HepG2 (cell line): ENCODE measurements around the gene TH. TPM values are rescaled to one million over a fixed set of nuclear protein-coding genes. Genes with fewer than 3 reads are reported as not detected.

ENCODE experiments used
- ATAC-seq: fragments of 200-7000 bp; cut with Tn5 transposase; 3 replicates; pipeline ENCODE4 v1.9.1; 2020; ENCODE audit warnings: mild to moderate bottlenecking, moderate library complexity
- BruUV-seq: library from RNA; stranded (reverse); fragments of 400-500 nt; replicated peaks from 2 replicates; lab custom pipeline; 2021; lab: Mats Ljungman, UMichigan
- CTCF ChIA-PET: fragments of 300-600 bp; formaldehyde crosslinking; extraction: SDS; loops from one replicate; lab custom pipeline; 2021; ENCODE audit warnings: low total read pairs, inconsistent platforms, low intra/inter-chr PET ratio; lab: Yijun Ruan, JAX
- POLR2A ChIA-PET: fragments of 350-600 bp; sonication (Branson Sonifier 250); formaldehyde crosslinking; loops from one replicate; lab custom pipeline; 2020; ENCODE audit warnings: antibody characterized with exemption, inconsistent platforms; lab: Yijun Ruan, JAX
- DNase-seq: peaks from one replicate; pipeline ENCODE4 v3.0.0-alpha.2; 2015; ENCODE audit warnings: low spot score
- FAIRE-seq: peaks from 3 replicates; lab custom pipeline; 2011; peaks lifted over from hg19 to GRCh38; lab: Jason Lieb, UNC
- H2AFZ ChIP-seq: one replicate; pipeline ENCODE4 v1.6.1; 2011; ENCODE audit warnings: low read length, inconsistent platforms
- H3K27ac ChIP-seq: fragments of 300-600 bp; 3 replicates; pipeline ENCODE4 v1.8.0; 2011; ENCODE audit warnings: mixed run types, mild to moderate bottlenecking, mixed read lengths, low read length, inconsistent platforms; ENCODE audit not compliant: insufficient read depth; ENCODE audit errors: extremely low read length
- H3K27me3 ChIP-seq, 2 experiments: fragments of 200-600 bp in 1 of 2; 2 replicates in 1 of 2; 3 replicates in 1 of 2; pipeline versions ENCODE4 v1.6.0 to v1.8.0; 2011; ENCODE audit warnings: low read length in 2 of 2, mild to moderate bottlenecking in 2 of 2, moderate library complexity in 2 of 2, inconsistent platforms in 1 of 2; ENCODE audit not compliant: insufficient read depth in 2 of 2, control insufficient read depth in 1 of 2
- H3K36me3 ChIP-seq, 2 experiments: fragments of 200-600 bp in 1 of 2; replicated peaks in 1 of 2; 2 replicates in 1 of 2; 3 replicates in 1 of 2; pipeline versions ENCODE4 v1.5.1 to v1.8.0; 2011; ENCODE audit warnings: low read length in 2 of 2, inconsistent platforms in 1 of 2; ENCODE audit not compliant: insufficient read depth in 2 of 2, control insufficient read depth in 1 of 2
- H3K4me1 ChIP-seq: 2 replicates; pipeline ENCODE4 v1.5.1; 2012; ENCODE audit warnings: low read length, inconsistent platforms; ENCODE audit not compliant: insufficient read depth
- H3K4me2 ChIP-seq: 2 replicates; pipeline ENCODE4 v1.6.0; 2011; ENCODE audit warnings: low read depth, low read length, inconsistent platforms
- H3K4me3 ChIP-seq, 3 experiments: fragments of 200-600 bp in 1 of 3; sonication (generic), shearing (Covaris generic) in 1 of 3; replicated peaks in 1 of 3; 2 replicates each; pipeline ENCODE4 v1.5.1; 2011 to 2016; ENCODE audit warnings: low read length in 3 of 3, inconsistent platforms in 2 of 3, low read depth in 2 of 3, mild to moderate bottlenecking in 2 of 3, control low read depth in 1 of 3, mixed read lengths in 1 of 3; ENCODE audit not compliant: insufficient read depth in 1 of 3
- H3K79me2 ChIP-seq: one replicate; pipeline ENCODE4 v1.6.1; 2011; ENCODE audit warnings: low read length, inconsistent platforms; ENCODE audit not compliant: insufficient read depth
- H3K9ac ChIP-seq: 2 replicates; pipeline ENCODE4 v1.6.0; 2011; ENCODE audit warnings: mild to moderate bottlenecking, low read depth, low read length, inconsistent platforms; ENCODE audit not compliant: insufficient read depth
- H3K9me3 ChIP-seq: 2 replicates; pipeline ENCODE4 v1.5.1; 2012; ENCODE audit warnings: mild to moderate bottlenecking, low read length
- H4K20me1 ChIP-seq: 2 replicates; pipeline ENCODE4 v1.6.0; 2011; ENCODE audit warnings: inconsistent platforms, mild to moderate bottlenecking, low read length, moderate library complexity; ENCODE audit not compliant: insufficient read depth
- EP300 ChIP-seq, 3 experiments: sonication (generic) in 1 of 3; formaldehyde crosslinking in 1 of 3; IDR thresholded peaks; 2 replicates each; pipeline versions ENCODE4 v1.5.1 to v1.6.1; 2011 to 2020; ENCODE audit warnings: low read depth in 2 of 3, low read length in 2 of 3, borderline replicate concordance in 1 of 3, improper control_type of control experiment in 1 of 3, mild to moderate bottlenecking in 1 of 3, missing genetic modification reagents in 1 of 3, moderate library complexity in 1 of 3
- GABPB1 ChIP-seq: IDR thresholded peaks from 2 replicates; pipeline ENCODE4 v1.6.1; 2016; ENCODE audit warnings: mild to moderate bottlenecking, missing genetic modification reagents, moderate library complexity, missing compliant biosample characterization
- GATA4 ChIP-seq: sonication (generic); IDR thresholded peaks from 2 replicates; pipeline ENCODE4 v1.6.1; 2016; ENCODE audit warnings: antibody characterized with exemption, low read depth, borderline replicate concordance
- MTF2 ChIP-seq: sonication (generic); formaldehyde crosslinking; IDR thresholded peaks from 2 replicates; pipeline ENCODE4 v1.5.0; 2020; ENCODE audit warnings: missing genetic modification reagents, borderline replicate concordance
- NCOA5 ChIP-seq: sonication (generic); formaldehyde crosslinking; IDR thresholded peaks from 2 replicates; pipeline ENCODE4 v1.4.0; 2020; ENCODE audit warnings: missing genetic modification reagents
- NR1H2 ChIP-seq: sonication (generic); formaldehyde crosslinking; IDR thresholded peaks from 2 replicates; pipeline ENCODE4 v1.8.1; 2022; ENCODE audit warnings: low read depth, missing genetic modification reagents, borderline replicate concordance
- RXRB ChIP-seq: IDR thresholded peaks from 2 replicates; pipeline ENCODE4 v1.6.1; 2016; ENCODE audit warnings: borderline replicate concordance, missing genetic modification reagents, missing compliant biosample characterization
- SAFB2 ChIP-seq: sonication (generic); formaldehyde crosslinking; IDR thresholded peaks from 2 replicates; pipeline ENCODE4 v1.5.1; 2020; ENCODE audit warnings: missing genetic modification reagents, low read depth, mild to moderate bottlenecking, borderline replicate concordance
- SOX13 ChIP-seq, 3 experiments: fragments of 450-650 bp in 1 of 3; sonication (generic) in 1 of 3; formaldehyde crosslinking in 1 of 3; IDR thresholded peaks in 2 of 3; conservative IDR thresholded peaks in 1 of 3; 2 replicates each; pipeline versions ENCODE4 v1.5.0 to v1.6.1; 2016 to 2020; ENCODE audit warnings: antibody characterized with exemption in 1 of 3, mild to moderate bottlenecking in 1 of 3, missing compliant biosample characterization in 1 of 3, missing genetic modification reagents in 1 of 3, moderate library complexity in 1 of 3
- XRCC5 ChIP-seq: fragments of 200-400 bp; formaldehyde crosslinking; optimal IDR thresholded peaks from 2 replicates; pipeline ENCODE3; 2017; ENCODE audit warnings: mild to moderate bottlenecking, low read length
- ZNF552 ChIP-seq: sonication (generic); formaldehyde crosslinking; IDR thresholded peaks from 2 replicates; pipeline ENCODE4 v1.9.0; 2022; ENCODE audit warnings: missing genetic modification reagents, mild to moderate bottlenecking, borderline replicate concordance
- WGBS: methylation state at CpG from one replicate; pipeline ENCODE4 v1.1.6; 2017; ENCODE audit warnings: low lambda C conversion rate; 5-methylcytosine and 5-hydroxymethylcytosine counted together
- in situ Hi-C: cut with HindIII; loops from 2 replicates; pipeline ENCODE4 v1.10.0; 2017; ENCODE audit warnings: low pct_unique_long_range_greater_than_20kb; ENCODE audit not compliant: extremely low pct_ligation_motif_present
- intact Hi-C: fragments of 100-400 bp; cut with micrococcal nuclease; formaldehyde crosslinking; loops from one replicate; pipeline ENCODE4 v1.10.0; 2022; ENCODE audit not compliant: unreplicated experiment
- polyA plus RNA-seq, 8 experiments: library from polyadenylated mRNA; depleted of rRNA in 3 of 8; stranded (reverse) in 7 of 8; unstranded in 1 of 8; fragments of >200 nt; fragmentation: Illumina TruSeq in 4 of 8; extraction: Trizol in 4 of 8; gene quantifications; 2 replicates each; pipeline versions ENCODE4 v1.2.1 to v1.2.3, GENCODE V29; 2011 to 2016; ENCODE audit warnings: low read depth in 4 of 8, missing spikeins in 1 of 8, mixed read lengths in 1 of 8; ENCODE audit not compliant: insufficient read depth in 1 of 8
- total RNA-seq, 5 experiments: library from RNA; depleted of rRNA; stranded (reverse); fragments of >200 nt; fragmentation: Illumina TruSeq; extraction: Trizol; gene quantifications; 2 replicates each; pipeline ENCODE4 v1.2.3, GENCODE V29; 2016; ENCODE audit warnings: low read depth in 1 of 5
- TF ChIP-seq, protein P1 (sequence below): sonication (generic); formaldehyde crosslinking; IDR thresholded peaks from 2 replicates; pipeline ENCODE4 v1.5.0; 2020; ENCODE audit warnings: missing genetic modification reagents, mild to moderate bottlenecking, borderline replicate concordance
- TF ChIP-seq, protein P2 (sequence below): sonication (generic); formaldehyde crosslinking; IDR thresholded peaks from 2 replicates; pipeline ENCODE4 v1.5.1; 2020; ENCODE audit warnings: mild to moderate bottlenecking, missing genetic modification reagents, moderate library complexity
- TF ChIP-seq, protein P3 (sequence below): sonication (generic); formaldehyde crosslinking; IDR thresholded peaks from 2 replicates; pipeline ENCODE4 v1.5.0; 2020; ENCODE audit warnings: missing genetic modification reagents, mild to moderate bottlenecking, borderline replicate concordance
- TF ChIP-seq, protein P4 (sequence below): sonication (generic); formaldehyde crosslinking; conservative IDR thresholded peaks from 2 replicates; pipeline ENCODE4 v1.8.0; 2022; ENCODE audit warnings: low read depth, missing genetic modification reagents
- TF ChIP-seq, protein P5 (sequence below): sonication (generic); formaldehyde crosslinking; IDR thresholded peaks from 2 replicates; pipeline ENCODE4 v1.8.1; 2023; ENCODE audit warnings: mild to moderate bottlenecking, missing genetic modification reagents, borderline replicate concordance
- TF ChIP-seq, protein P6 (sequence below): IDR thresholded peaks from 2 replicates; pipeline ENCODE4 v1.6.1; 2016; ENCODE audit warnings: mild to moderate bottlenecking, missing biosample characterization, missing genetic modification reagents

The TH gene
- total and polyA plus RNA-seq, 2 of the 13 experiments (the other 11 are each of a cell fraction or from before 2014, with no cell fraction given): 0.36 TPM; not detected in 1

DNA sequence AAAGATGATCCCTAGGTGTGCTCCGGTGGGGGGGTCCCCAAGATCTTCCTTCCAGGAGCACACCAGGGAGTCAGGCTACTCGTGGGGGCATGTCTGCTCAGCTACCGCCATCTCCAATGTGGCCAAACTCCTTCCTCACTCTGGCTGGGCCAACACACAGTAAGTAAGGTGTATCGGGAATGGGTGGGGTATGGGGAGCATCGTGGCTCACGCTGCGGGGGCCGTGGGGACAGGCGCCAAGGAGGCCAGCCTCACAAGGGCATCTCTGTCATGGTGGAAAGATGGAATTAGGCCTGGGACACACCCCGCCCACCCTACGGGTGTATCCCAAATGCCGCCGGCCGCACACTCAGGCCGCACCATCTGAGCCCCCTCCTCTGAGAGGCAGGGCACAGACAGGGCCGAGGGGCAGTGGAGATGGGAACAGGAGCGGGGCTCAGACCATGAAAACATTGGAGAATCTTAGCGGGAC is 40.7 kb downstream of the TH start:
- CTCF ChIA-PET: no interaction called here
- Histone ChIP-seq H2AFZ (no peak overlapping the region), H3K9ac (no peak overlapping the region), H3K4me1 (peaks cover 22% of the 10 kb centered on the region), H4K20me1 (peaks cover 53% of the 10 kb centered on the region), H3K27me3 (no peaks in the 10 kb centered on the region), H3K4me3 (no peak overlapping the region), H3K79me2 (no peaks in the 10 kb centered on the region), H3K27ac (peak overlapping the region; percentile 21), H3K36me3 (peaks cover 24 to 47% of the 10 kb centered on the region in 2 experiments; a peak in 4 of 5 replicates), H3K9me3 (no peaks in the 10 kb centered on the region), H3K4me2 (no peak overlapping the region)
- ATAC-seq (no peak), FAIRE-seq (no peak), DNase-seq (no peak)
- intact Hi-C loops: no loop called here
- no TSS peak for BruUV-seq
- 93% methylated on average over 11 of the region's 18 CpGs for WGBS
- POLR2A ChIA-PET: no interaction called here
- in situ Hi-C loops: no loop called here
- TF ChIP-seq, protein P1, sequence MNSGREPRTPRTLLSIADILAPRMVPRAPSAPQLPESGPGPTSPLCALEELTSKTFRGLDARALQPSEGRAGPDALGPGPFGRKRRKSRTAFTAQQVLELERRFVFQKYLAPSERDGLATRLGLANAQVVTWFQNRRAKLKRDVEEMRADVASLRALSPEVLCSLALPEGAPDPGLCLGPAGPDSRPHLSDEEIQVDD (CRISPR knock-in tag): 0 out of 2 replicates have a peak, but pooled peaks have one; percentile 20
- TF ChIP-seq SAFB2 (CRISPR knock-in tag) (peak; percentile 9; the same call in 1 of the 2 replicates), GABPB1 (CRISPR knock-in tag) (0 out of 2 replicates have a peak, but pooled peaks have one; percentile 20), SOX13 (IDR thresholded peaks at IDR 0.05) (0 out of 2 replicates have a peak, but pooled peaks have one; percentile 21), SOX13 (CRISPR knock-in tag; conservative IDR thresholded peaks at IDR 0.05 in 1 of 2, IDR thresholded peaks at IDR 0.05 in 1 of 2) (no peak), NR1H2 (0 out of 2 replicates have a peak, but pooled peaks have one; percentile 16), EP300 (IDR thresholded peaks at IDR 0.05; ENCODE audit: low read depth in 2 of 2, low read length in 2 of 2) (no peak), EP300 (CRISPR knock-in tag; IDR thresholded peaks at IDR 0.05; ENCODE audit: borderline replicate concordance) (0 out of 2 replicates have a peak, but pooled peaks have one; percentile 20), NCOA5 (0 out of 2 replicates have a peak, but pooled peaks have one; percentile 76), MTF2 (CRISPR knock-in tag) (0 out of 2 replicates have a peak, but pooled peaks have one; percentile 57), XRCC5 (peak; percentile 10), RXRB (CRISPR knock-in tag) (peak; percentile 30; the same call in 1 of the 2 replicates), ZNF552 (CRISPR knock-in tag) (0 out of 2 replicates have a peak, but pooled peaks have one; percentile 22), GATA4 (0 out of 2 replicates have a peak, but pooled peaks have one; percentile 56)
- TF ChIP-seq, protein P2, sequence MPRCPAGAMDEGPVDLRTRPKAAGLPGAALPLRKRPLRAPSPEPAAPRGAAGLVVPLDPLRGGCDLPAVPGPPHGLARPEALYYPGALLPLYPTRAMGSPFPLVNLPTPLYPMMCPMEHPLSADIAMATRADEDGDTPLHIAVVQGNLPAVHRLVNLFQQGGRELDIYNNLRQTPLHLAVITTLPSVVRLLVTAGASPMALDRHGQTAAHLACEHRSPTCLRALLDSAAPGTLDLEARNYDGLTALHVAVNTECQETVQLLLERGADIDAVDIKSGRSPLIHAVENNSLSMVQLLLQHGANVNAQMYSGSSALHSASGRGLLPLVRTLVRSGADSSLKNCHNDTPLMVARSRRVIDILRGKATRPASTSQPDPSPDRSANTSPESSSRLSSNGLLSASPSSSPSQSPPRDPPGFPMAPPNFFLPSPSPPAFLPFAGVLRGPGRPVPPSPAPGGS (CRISPR knock-in tag): peak; percentile 26; the same call in 1 of the 2 replicates
- TF ChIP-seq, protein P3, sequence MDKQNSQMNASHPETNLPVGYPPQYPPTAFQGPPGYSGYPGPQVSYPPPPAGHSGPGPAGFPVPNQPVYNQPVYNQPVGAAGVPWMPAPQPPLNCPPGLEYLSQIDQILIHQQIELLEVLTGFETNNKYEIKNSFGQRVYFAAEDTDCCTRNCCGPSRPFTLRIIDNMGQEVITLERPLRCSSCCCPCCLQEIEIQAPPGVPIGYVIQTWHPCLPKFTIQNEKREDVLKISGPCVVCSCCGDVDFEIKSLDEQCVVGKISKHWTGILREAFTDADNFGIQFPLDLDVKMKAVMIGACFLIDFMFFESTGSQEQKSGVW (CRISPR knock-in tag): 0 out of 2 replicates have a peak, but pooled peaks have one; percentile 7
- TF ChIP-seq, protein P4, sequence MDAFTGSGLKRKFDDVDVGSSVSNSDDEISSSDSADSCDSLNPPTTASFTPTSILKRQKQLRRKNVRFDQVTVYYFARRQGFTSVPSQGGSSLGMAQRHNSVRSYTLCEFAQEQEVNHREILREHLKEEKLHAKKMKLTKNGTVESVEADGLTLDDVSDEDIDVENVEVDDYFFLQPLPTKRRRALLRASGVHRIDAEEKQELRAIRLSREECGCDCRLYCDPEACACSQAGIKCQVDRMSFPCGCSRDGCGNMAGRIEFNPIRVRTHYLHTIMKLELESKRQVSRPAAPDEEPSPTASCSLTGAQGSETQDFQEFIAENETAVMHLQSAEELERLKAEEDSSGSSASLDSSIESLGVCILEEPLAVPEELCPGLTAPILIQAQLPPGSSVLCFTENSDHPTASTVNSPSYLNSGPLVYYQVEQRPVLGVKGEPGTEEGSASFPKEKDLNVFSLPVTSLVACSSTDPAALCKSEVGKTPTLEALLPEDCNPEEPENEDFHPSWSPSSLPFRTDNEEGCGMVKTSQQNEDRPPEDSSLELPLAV: 0 out of 2 replicates have a peak, but pooled peaks have one; percentile 21
- TF ChIP-seq, protein P5, sequence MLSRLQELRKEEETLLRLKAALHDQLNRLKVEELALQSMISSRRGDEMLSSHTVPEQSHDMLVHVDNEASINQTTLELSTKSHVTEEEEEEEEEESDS (CRISPR knock-in tag): no peak
- TF ChIP-seq, protein P6, sequence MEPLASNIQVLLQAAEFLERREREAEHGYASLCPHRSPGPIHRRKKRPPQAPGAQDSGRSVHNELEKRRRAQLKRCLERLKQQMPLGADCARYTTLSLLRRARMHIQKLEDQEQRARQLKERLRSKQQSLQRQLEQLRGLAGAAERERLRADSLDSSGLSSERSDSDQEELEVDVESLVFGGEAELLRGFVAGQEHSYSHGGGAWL (CRISPR knock-in tag): no peak
